K562 (cell line): ENCODE results near the gene CACNA1S. TPM values are rescaled to one million over a fixed set of nuclear protein-coding genes. Genes with fewer than 3 reads are reported as not detected.

ENCODE experiments used
- ARID1B ChIP-seq: fragments of 450-650 bp; IDR thresholded peaks from 2 replicates; pipeline ENCODE4 v1.6.1; 2016; ENCODE audit warnings: antibody characterized with exemption, mild to moderate bottlenecking, inconsistent platforms
- BRCA1 ChIP-seq, 2 experiments: fragments of 450-650 bp in 1 of 2; sonication (generic) in 1 of 2; formaldehyde crosslinking in 1 of 2; IDR thresholded peaks; 2 replicates each; pipeline versions ENCODE4 v1.5.0 to v1.6.1; 2017 to 2020; ENCODE audit warnings: mild to moderate bottlenecking in 1 of 2, missing genetic modification reagents in 1 of 2
- BRD4 ChIP-seq: fragments of 200-600 bp; sonication (generic); IDR thresholded peaks from 2 replicates; pipeline ENCODE4 v1.6.1; 2017; ENCODE audit warnings: inconsistent platforms
- CBFA2T2 ChIP-seq: fragments of 450-650 bp; conservative IDR thresholded peaks from 2 replicates; pipeline ENCODE4 v1.6.1; 2017; ENCODE audit warnings: mild to moderate bottlenecking
- CLOCK ChIP-seq: fragments of 250-450 bp; sonication (Bioruptor Pico); IDR thresholded peaks from 2 replicates; pipeline ENCODE4 v1.4.0; 2020; ENCODE audit warnings: mild to moderate bottlenecking, moderate library complexity, borderline replicate concordance
- CTBP1 ChIP-seq: fragments of 450-650 bp; IDR thresholded peaks from 2 replicates; pipeline ENCODE4 v1.6.1; 2016; ENCODE audit warnings: borderline replicate concordance
- E2F3 ChIP-seq: fragments of 250-450 bp; sonication (Bioruptor Pico); IDR thresholded peaks from 2 replicates; pipeline ENCODE4 v1.4.0; 2020; ENCODE audit warnings: mild to moderate bottlenecking
- ETV6 ChIP-seq, 3 experiments: fragments of 150-350 bp in 1 of 3; sonication (generic) in 1 of 3; formaldehyde crosslinking in 1 of 3; IDR thresholded peaks; 2 replicates each; pipeline versions ENCODE4 v1.6.1 to v1.8.0; 2014 to 2022; ENCODE audit warnings: borderline replicate concordance in 2 of 3, low read depth in 2 of 3, antibody characterized with exemption in 1 of 3, low read length in 1 of 3, mild to moderate bottlenecking in 1 of 3, missing genetic modification reagents in 1 of 3
- MAZ ChIP-seq, 2 experiments: fragments of 450-650 bp in 1 of 2; sonication (generic) in 1 of 2; formaldehyde crosslinking; IDR thresholded peaks in 1 of 2; conservative IDR thresholded peaks in 1 of 2; 2 replicates each; pipeline versions ENCODE4 v1.4.0 to v1.5.0; 2020; ENCODE audit warnings: mild to moderate bottlenecking in 1 of 2, missing genetic modification reagents in 1 of 2
- NR1H2 ChIP-seq: sonication (generic); formaldehyde crosslinking; IDR thresholded peaks from 2 replicates; pipeline ENCODE4 v1.4.0; 2020; ENCODE audit warnings: mild to moderate bottlenecking, missing genetic modification reagents
- THAP7 ChIP-seq: fragments of 250-450 bp; sonication (Bioruptor Pico); IDR thresholded peaks from 2 replicates; pipeline ENCODE4 v1.5.0; 2021
- ZKSCAN3 ChIP-seq: fragments of 250-450 bp; sonication (Bioruptor Pico); IDR thresholded peaks from 2 replicates; pipeline ENCODE4 v1.4.0; 2020
- ZNF175 ChIP-seq: fragments of 200-800 bp; sonication (Bioruptor generic); IDR thresholded peaks from 2 replicates; pipeline ENCODE4 v1.6.1; 2016; ENCODE audit warnings: low read depth, mild to moderate bottlenecking, missing genetic modification characterization, missing compliant biosample characterization
- ZSCAN32 ChIP-seq: fragments of 450-650 bp; formaldehyde crosslinking; IDR thresholded peaks from 2 replicates; pipeline ENCODE4 v1.4.0; 2020; ENCODE audit warnings: mild to moderate bottlenecking, moderate library complexity
- polyA plus RNA-seq, 8 experiments: library from polyadenylated mRNA; depleted of rRNA in 4 of 8; stranded (reverse) in 5 of 8; unstranded in 3 of 8; fragments of >200 nt; fragmentation: Nextera tagmentation in 2 of 8; fragmentation: Illumina TruSeq in 1 of 8; extraction: Ambion mirVana in 2 of 8; extraction: Trizol in 1 of 8; gene quantifications; 2 replicates each; pipeline versions ENCODE4 v1.2.1 to v1.2.3, GENCODE V29; 2011 to 2014; ENCODE audit warnings: inconsistent platforms in 1 of 8, missing spikeins in 1 of 8
- total RNA-seq, 7 experiments: library from RNA; depleted of rRNA in 6 of 7; stranded (reverse); fragments of >200 nt in 6 of 7; fragmentation: Illumina TruSeq in 2 of 7; extraction: Trizol in 2 of 7; gene quantifications; 2 replicates each; pipeline versions ENCODE4 v1.2.1 to v1.2.3, GENCODE V29; 2011 to 2021; ENCODE audit warnings: low replicate concordance in 1 of 7
- TF ChIP-seq, protein P1 (sequence below): fragments of 250-450 bp; sonication (Bioruptor Pico); IDR thresholded peaks from 2 replicates; pipeline ENCODE4 v1.5.0; 2021; ENCODE audit warnings: mild to moderate bottlenecking, moderate library complexity
- TF ChIP-seq, protein P2 (sequence below): sonication (generic); formaldehyde crosslinking; IDR thresholded peaks from 2 replicates; pipeline ENCODE4 v1.8.1; 2023; ENCODE audit warnings: mild to moderate bottlenecking, missing genetic modification reagents
- TF ChIP-seq, protein P3 (sequence below): fragments of 250-450 bp; sonication (Bioruptor Pico); IDR thresholded peaks from 2 replicates; pipeline ENCODE4 v1.9.0; 2021; ENCODE audit warnings: mild to moderate bottlenecking

Gene CACNA1S
- total and polyA plus RNA-seq, 9 of the 15 experiments (the other 6 are each of a cell fraction or from before 2014, with no cell fraction given): not detected

- no peak for TF ChIP-seq CLOCK (CRISPR knock-in tag)
- TF ChIP-seq, protein P1, sequence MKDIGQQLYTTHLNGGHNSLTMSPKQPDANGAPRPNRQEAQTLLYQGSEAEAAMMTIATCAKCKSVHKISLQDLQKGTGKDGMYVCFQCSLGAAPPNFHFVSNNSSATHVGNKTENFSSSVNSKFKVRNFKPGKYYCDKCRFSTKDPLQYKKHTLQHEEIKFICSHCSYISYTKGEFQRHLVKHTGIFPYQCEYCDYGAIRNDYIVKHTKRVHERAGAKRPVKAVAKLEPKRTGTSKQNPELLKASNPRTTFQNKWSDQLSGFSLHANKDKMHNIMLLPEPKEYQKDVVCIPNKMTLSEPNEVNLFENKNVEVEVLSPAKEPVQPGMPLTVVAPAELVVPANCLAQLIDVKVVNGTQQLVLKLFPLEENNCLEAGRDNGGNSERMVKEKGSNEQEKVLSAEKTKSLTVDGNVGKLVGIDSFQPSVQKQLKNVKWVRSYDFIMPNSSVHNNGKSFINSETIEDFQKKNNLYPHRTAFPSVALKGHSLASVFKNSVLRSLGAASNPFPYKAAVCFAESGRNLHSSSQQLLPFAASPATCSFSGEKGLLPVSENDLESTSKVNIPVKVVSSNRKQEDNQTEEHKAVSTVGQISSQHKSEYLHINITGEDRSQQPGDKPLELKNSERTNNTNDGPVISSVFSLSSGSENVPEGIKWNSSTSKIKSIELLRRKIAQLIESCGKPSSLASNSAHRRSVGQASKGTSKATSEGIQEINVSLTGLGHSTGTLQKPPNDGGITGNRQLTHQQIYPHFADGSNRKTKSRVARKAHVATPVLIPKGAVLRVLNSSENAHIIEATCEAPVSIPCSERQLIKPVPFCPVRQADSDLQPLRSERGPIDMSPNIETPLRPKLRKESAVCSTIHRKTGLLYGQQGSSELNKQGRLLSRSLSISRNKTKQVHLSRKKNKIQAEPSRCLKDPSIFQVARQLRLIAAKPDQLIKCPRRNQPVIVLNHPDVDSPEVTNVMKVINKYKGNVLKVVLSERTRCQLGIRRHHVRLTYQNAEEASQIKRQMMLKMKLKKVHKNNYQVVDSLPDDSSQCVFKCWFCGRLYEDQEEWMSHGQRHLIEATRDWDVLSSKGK: no peak
- TF ChIP-seq, protein P2, sequence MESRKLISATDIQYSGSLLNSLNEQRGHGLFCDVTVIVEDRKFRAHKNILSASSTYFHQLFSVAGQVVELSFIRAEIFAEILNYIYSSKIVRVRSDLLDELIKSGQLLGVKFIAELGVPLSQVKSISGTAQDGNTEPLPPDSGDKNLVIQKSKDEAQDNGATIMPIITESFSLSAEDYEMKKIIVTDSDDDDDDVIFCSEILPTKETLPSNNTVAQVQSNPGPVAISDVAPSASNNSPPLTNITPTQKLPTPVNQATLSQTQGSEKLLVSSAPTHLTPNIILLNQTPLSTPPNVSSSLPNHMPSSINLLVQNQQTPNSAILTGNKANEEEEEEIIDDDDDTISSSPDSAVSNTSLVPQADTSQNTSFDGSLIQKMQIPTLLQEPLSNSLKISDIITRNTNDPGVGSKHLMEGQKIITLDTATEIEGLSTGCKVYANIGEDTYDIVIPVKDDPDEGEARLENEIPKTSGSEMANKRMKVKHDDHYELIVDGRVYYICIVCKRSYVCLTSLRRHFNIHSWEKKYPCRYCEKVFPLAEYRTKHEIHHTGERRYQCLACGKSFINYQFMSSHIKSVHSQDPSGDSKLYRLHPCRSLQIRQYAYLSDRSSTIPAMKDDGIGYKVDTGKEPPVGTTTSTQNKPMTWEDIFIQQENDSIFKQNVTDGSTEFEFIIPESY (CRISPR knock-in tag): no peak
- TF ChIP-seq BRCA1 (IDR thresholded peaks at IDR 0.05): no peak
- no peak for TF ChIP-seq BRCA1 (CRISPR knock-in tag; IDR thresholded peaks at IDR 0.05)
- peak in 1 of 2 experiments; percentile 45; a peak in 2 of 4 replicates for TF ChIP-seq MAZ (CRISPR knock-in tag; conservative IDR thresholded peaks at IDR 0.05 in 1 of 2, IDR thresholded peaks at IDR 0.05 in 1 of 2)
- peak; percentile 98 for TF ChIP-seq ARID1B
- TF ChIP-seq ETV6 (IDR thresholded peaks at IDR 0.05; ENCODE audit: borderline replicate concordance in 1 of 2, low read depth in 2 of 2, low read length in 1 of 2): no peak
- no peak for TF ChIP-seq ETV6 (CRISPR knock-in tag; IDR thresholded peaks at IDR 0.05; ENCODE audit: borderline replicate concordance)
- TF ChIP-seq ZKSCAN3: no peak
- TF ChIP-seq NR1H2 (CRISPR knock-in tag): 0 out of 2 replicates have a peak, but pooled peaks have one; percentile 15
- no peak for TF ChIP-seq ZSCAN32 (CRISPR knock-in tag)
- TF ChIP-seq, protein P3, sequence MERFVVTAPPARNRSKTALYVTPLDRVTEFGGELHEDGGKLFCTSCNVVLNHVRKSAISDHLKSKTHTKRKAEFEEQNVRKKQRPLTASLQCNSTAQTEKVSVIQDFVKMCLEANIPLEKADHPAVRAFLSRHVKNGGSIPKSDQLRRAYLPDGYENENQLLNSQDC (CRISPR knock-in tag): no peak
- TF ChIP-seq CTBP1: peak; percentile 96
- no peak for TF ChIP-seq BRD4
- TF ChIP-seq E2F3: no peak
- no peak for TF ChIP-seq ZNF175
- TF ChIP-seq THAP7 (CRISPR knock-in tag): no peak
- peak; percentile 96 for TF ChIP-seq CBFA2T2
These were observed 41.5 kb upstream of the CACNA1S start (continued) for GRCh38 chr1:201153474-201154388.
